Endometrial microvascular endothelial cells (primary cell): ENCODE results near the gene GRID1. TPM values are rescaled to one million over a fixed set of nuclear protein-coding genes. Genes with fewer than 3 reads are reported as not detected.
"Not testable (repeated sequence)": the region's sequence is repeated elsewhere in the genome, so short reads cannot be mapped to it uniquely, and the experiment has no call there.

Experiments
- in situ Hi-C: cut with HindIII; loops from 2 replicates; pipeline ENCODE4 v1.10.0; 2017; ENCODE audit warnings: low sequenced_read_pairs, low pct_unique_long_range_greater_than_20kb; ENCODE audit errors: inconsistent ontology term
- total RNA-seq: library from RNA; depleted of rRNA; stranded (reverse); fragments of >200 nt; gene quantifications from one replicate; pipeline ENCODE4 v1.2.3, GENCODE V29; 2015; ENCODE audit errors: inconsistent ontology term

The GRID1 gene
- total RNA-seq, 1 donor from 2014 or later, result not detected

GRCh38 chr10:85858776-85859515 is 507.6 kb downstream of the GRID1 start:
- in situ Hi-C loops, result no loop called here

- in situ Hi-C loops, result no loop called here
Measured at GRCh38 chr10:85857791-85858190, 508.8 kb downstream of the GRID1 start.

- in situ Hi-C loops, result no loop called here
Measured at GRCh38 chr10:85857305-85857704, 509.3 kb downstream of the GRID1 start.

GRCh38 chr10:85851934-85852333 is 514.7 kb downstream of the GRID1 start:
- in situ Hi-C loops, result no loop called here

GRCh38 chr10:85851325-85851724 is 515.3 kb downstream of the GRID1 start:
- in situ Hi-C loops, result no loop called here

- in situ Hi-C loops, result no loop called here
Measured at GRCh38 chr10:85850736-85851135, 515.9 kb downstream of the GRID1 start.

GRCh38 chr10:85849315-85849714 is 517.3 kb downstream of the GRID1 start:
- in situ Hi-C loops, result no loop called here

- in situ Hi-C loops, result no loop called here
Measured at GRCh38 chr10:85848756-85849155, 517.8 kb downstream of the GRID1 start.

- in situ Hi-C loops, result no loop called here
Measured at GRCh38 chr10:85847085-85847484, 519.5 kb downstream of the GRID1 start.

- in situ Hi-C loops, result not testable (repeated sequence)
Measured at GRCh38 chr10:85838660-85839059, 527.9 kb downstream of the GRID1 start.

- in situ Hi-C loops, result no loop called here
Measured at GRCh38 chr10:85832988-85833387, 533.6 kb downstream of the GRID1 start.

GRCh38 chr10:85831422-85831821 is 535.2 kb downstream of the GRID1 start:
- in situ Hi-C loops, result no loop called here

- in situ Hi-C loops, result no loop called here
Measured at GRCh38 chr10:85826377-85826776, 540.2 kb downstream of the GRID1 start.

GRCh38 chr10:85811405-85811804 is 555.2 kb downstream of the GRID1 start:
- in situ Hi-C loops, result no loop called here

- in situ Hi-C loops, result no loop called here
Measured at GRCh38 chr10:85810674-85811073, 555.9 kb downstream of the GRID1 start.

GRCh38 chr10:85795460-85795859 is 571.1 kb downstream of the GRID1 start:
- in situ Hi-C loops, result no loop called here

GRCh38 chr10:85794553-85794952 is 572.0 kb downstream of the GRID1 start:
- in situ Hi-C loops, result no loop called here

GRCh38 chr10:85792533-85792858 is 574.1 kb downstream of the GRID1 start:
- in situ Hi-C loops, result no loop called here

GRCh38 chr10:85791818-85792532 is 574.6 kb downstream of the GRID1 start:
- in situ Hi-C loops, result no loop called here

GRCh38 chr10:85789982-85790789 is 576.4 kb downstream of the GRID1 start:
- in situ Hi-C loops, result no loop called here
